C4-2B (cell line): ENCODE measurements around the gene MED25.

Source experiments
- H3K27ac ChIP-seq: fragments of 450-650 bp; 2 replicates; pipeline ENCODE4 v1.5.1; 2017
- ZFX ChIP-seq: fragments of 450-650 bp; IDR thresholded peaks from 2 replicates; pipeline ENCODE4 v1.6.1; 2017
- TF ChIP-seq, protein P1 (sequence below): fragments of 450-650 bp; conservative IDR thresholded peaks from 2 replicates; pipeline ENCODE4 v1.5.1; 2017; ENCODE audit warnings: mild to moderate bottlenecking

The MED25 gene

DNA sequence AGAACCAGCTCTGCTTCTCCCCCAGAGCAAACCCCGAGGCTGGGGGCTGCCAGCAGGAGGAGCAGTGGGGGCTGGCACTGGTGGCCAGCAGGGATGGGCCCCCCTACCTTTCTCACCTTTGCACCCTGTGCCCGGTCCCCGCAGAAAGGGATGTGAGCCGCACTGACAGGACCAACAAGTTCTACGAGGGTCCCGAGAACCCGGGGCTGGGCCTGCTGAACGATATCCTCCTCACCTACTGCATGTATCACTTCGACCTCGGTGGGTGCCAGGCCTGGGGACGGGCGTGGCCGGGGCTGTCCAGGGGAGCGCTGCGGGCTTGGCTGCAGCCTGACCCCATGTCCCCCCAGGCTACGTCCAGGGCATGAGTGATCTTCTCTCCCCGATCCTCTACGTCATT, 66.0 kb downstream of the MED25 start:
- TF ChIP-seq, protein P1, sequence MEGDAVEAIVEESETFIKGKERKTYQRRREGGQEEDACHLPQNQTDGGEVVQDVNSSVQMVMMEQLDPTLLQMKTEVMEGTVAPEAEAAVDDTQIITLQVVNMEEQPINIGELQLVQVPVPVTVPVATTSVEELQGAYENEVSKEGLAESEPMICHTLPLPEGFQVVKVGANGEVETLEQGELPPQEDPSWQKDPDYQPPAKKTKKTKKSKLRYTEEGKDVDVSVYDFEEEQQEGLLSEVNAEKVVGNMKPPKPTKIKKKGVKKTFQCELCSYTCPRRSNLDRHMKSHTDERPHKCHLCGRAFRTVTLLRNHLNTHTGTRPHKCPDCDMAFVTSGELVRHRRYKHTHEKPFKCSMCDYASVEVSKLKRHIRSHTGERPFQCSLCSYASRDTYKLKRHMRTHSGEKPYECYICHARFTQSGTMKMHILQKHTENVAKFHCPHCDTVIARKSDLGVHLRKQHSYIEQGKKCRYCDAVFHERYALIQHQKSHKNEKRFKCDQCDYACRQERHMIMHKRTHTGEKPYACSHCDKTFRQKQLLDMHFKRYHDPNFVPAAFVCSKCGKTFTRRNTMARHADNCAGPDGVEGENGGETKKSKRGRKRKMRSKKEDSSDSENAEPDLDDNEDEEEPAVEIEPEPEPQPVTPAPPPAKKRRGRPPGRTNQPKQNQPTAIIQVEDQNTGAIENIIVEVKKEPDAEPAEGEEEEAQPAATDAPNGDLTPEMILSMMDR: no peak
- TF ChIP-seq ZFX: no peak
- H3K27ac ChIP-seq: no peak overlapping the region

DNA sequence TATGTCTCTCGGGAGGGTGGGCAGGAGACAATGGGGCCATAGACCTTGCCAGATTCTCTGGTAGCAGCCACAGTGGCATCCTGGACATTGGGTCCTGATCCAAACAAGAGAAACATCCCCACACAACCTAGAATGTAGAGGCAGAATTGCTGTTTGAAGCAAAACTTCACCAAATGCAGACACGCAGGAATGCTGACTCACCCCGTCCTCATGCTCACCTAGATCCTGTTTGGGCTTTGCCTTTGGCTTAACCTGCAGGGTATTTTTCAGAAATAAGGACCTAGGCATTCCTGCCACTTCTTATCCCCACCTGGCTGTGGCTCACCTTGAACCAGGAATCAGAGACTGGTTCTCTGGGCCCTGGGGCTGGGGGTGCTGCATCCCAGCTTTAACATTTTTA, 66.7 kb downstream of the MED25 start:
- TF ChIP-seq, protein P1: no peak
- no peak for TF ChIP-seq ZFX
- H3K27ac ChIP-seq: no peak overlapping the region
